GM18907 (cell line): ENCODE results near the gene SF1.

ENCODE experiments used
- ATAC-seq: cut with Tn5 transposase; IDR thresholded peaks from one replicate; pipeline ENCODE4 v1.9.1; 2021; ENCODE audit warnings: mild to moderate bottlenecking, moderate library complexity; ENCODE audit not compliant: unreplicated experiment

The SF1 gene

GRCh38 chr11:64762674-64763525, 15.4 kb downstream of the SF1 start:
- ATAC-seq: no peak

GRCh38 chr11:64762277-64762673, 16.1 kb downstream of the SF1 start:
- no peak for ATAC-seq

- no peak for ATAC-seq
Measured at GRCh38 chr11:64760759-64761420, 17.5 kb downstream of the SF1 start.

GRCh38 chr11:64759722-64760719, 18.3 kb downstream of the SF1 start, which contains the start of gene PYGM:
Gene PYGM (minus strand): TSS chr11:64759974. CDS start chr11:64759898, 76 bp downstream.
- ATAC-seq: no peak

- no peak for ATAC-seq
Measured at GRCh38 chr11:64759131-64759721, 19.1 kb downstream of the SF1 start.

GRCh38 chr11:64758330-64759079, 19.8 kb downstream of the SF1 start:
- ATAC-seq: no peak

GRCh38 chr11:64757549-64758329, 20.6 kb downstream of the SF1 start:
- ATAC-seq: no peak

- ATAC-seq: no peak
Measured at GRCh38 chr11:64755681-64756361, 22.5 kb downstream of the SF1 start.

- no peak for ATAC-seq
Measured at GRCh38 chr11:64754919-64755662, 23.3 kb downstream of the SF1 start.

GRCh38 chr11:64754124-64754918, 24.0 kb downstream of the SF1 start:
- ATAC-seq: no peak

GRCh38 chr11:64753380-64754123, 24.8 kb downstream of the SF1 start:
- ATAC-seq: no peak

GRCh38 chr11:64753019-64753379, 25.3 kb downstream of the SF1 start:
- ATAC-seq: no peak

GRCh38 chr11:64752175-64752970, 26.0 kb downstream of the SF1 start:
- ATAC-seq: no peak

GRCh38 chr11:64751580-64751979, 26.8 kb downstream of the SF1 start:
- no peak for ATAC-seq

- no peak for ATAC-seq
Measured at GRCh38 chr11:64751136-64751535, 27.2 kb downstream of the SF1 start.
